ENCODE results near the gene LRRC9. TPM values are rescaled to one million over a fixed set of nuclear protein-coding genes. Genes with fewer than 3 reads are reported as not detected.
A peak's percentile ranks its signal among the peaks of the same experiment; 100 is the strongest.

LRRC9 gene
- total RNA-seq, 4 donors from 2014 or later: not detected

DNA sequence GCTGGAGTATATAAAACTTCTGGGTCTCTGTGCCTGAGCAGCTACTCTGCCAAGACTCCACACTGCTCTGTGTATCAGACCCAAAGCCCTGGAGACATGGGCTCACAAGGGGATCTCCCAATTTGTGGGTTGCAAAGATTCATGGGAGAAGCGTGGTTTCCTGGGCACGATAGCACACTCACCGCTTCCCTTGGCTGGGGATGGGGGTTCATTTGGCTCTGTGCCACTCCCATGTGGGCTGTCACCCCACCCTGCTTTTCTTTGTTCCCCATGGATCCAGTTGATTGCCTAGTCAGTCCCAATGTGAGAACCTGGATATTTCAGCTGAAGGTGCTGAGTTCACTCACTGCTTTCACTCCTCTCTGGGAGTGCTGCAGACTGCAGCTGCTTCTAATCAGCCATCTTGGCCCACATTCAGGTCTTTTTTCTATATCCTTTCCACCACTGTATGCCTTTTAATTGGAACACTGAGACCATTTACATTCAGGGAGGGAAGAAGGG is 131.8 kb downstream of the LRRC9 start:
- 63% methylated on average over 3 of the region's 3 CpGs; no CpG with 5 or more reads in 1 of the 2 donors for WGBS, 2 donors (ENCODE audit: low coverage in 1 of 2)
- H3K27ac ChIP-seq: no peak overlapping the region
- ATAC-seq: no peak

DNA sequence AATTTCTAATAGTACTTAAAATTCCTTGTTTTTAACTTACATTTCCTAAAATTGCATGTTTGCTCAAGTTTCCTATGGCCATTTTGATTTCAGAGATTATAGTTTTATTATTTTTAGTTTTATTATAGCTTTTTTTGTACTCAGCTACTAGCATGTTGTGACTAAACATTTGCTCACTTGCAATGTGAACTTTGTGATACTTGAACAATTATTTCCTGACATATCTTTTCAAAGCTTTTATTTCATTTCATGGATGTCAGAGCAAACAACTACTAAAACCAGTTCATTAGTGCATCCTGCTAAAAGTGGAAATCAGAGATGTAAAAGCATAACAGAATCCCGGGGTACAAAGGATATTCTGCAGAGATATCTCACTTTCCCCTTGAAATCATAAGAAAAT is 138.1 kb downstream of the LRRC9 start:
- ATAC-seq: no peak
- no peak for TF ChIP-seq POLR2AphosphoS5 (IDR thresholded peaks at IDR 0.05)
- TF ChIP-seq EP300 (IDR thresholded peaks at IDR 0.05): no peak
- TF ChIP-seq, protein P1, sequence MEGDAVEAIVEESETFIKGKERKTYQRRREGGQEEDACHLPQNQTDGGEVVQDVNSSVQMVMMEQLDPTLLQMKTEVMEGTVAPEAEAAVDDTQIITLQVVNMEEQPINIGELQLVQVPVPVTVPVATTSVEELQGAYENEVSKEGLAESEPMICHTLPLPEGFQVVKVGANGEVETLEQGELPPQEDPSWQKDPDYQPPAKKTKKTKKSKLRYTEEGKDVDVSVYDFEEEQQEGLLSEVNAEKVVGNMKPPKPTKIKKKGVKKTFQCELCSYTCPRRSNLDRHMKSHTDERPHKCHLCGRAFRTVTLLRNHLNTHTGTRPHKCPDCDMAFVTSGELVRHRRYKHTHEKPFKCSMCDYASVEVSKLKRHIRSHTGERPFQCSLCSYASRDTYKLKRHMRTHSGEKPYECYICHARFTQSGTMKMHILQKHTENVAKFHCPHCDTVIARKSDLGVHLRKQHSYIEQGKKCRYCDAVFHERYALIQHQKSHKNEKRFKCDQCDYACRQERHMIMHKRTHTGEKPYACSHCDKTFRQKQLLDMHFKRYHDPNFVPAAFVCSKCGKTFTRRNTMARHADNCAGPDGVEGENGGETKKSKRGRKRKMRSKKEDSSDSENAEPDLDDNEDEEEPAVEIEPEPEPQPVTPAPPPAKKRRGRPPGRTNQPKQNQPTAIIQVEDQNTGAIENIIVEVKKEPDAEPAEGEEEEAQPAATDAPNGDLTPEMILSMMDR (IDR thresholded peaks at IDR 0.05): no peak
- no peak for TF ChIP-seq POLR2A (IDR thresholded peaks at IDR 0.05)
- Histone ChIP-seq H3K27ac (no peak overlapping the region), H3K4me3 (no peak overlapping the region), H3K27me3 (no peaks in the 10 kb centered on the region), H3K4me1 (no peaks in the 10 kb centered on the region), H3K36me3 (no peaks in the 10 kb centered on the region), H3K9me3 (no peaks in the 10 kb centered on the region)
- 69 to 100% methylated on average over 1 of the region's 1 CpG for WGBS, 2 donors (ENCODE audit: low coverage in 1 of 2)

More for the DNA sequence above, 131.8 kb downstream of the LRRC9 start:
- Histone ChIP-seq H3K9me3 (peaks cover 0 to 10% (median 0%) of the 10 kb centered on the region in 3 donors), H3K4me3 (peak overlapping the region in 1 of 2 donors; percentile 16), H3K27me3 (no peaks in the 10 kb centered on the region), H3K4me1 (no peaks in the 10 kb centered on the region), H3K36me3 (no peaks in the 10 kb centered on the region)
- TF ChIP-seq POLR2AphosphoS5 (IDR thresholded peaks at IDR 0.05): no peak
- TF ChIP-seq EP300 (IDR thresholded peaks at IDR 0.05): no peak
- TF ChIP-seq POLR2A (IDR thresholded peaks at IDR 0.05): no peak
- TF ChIP-seq, protein P1 (IDR thresholded peaks at IDR 0.05): no peak

DNA sequence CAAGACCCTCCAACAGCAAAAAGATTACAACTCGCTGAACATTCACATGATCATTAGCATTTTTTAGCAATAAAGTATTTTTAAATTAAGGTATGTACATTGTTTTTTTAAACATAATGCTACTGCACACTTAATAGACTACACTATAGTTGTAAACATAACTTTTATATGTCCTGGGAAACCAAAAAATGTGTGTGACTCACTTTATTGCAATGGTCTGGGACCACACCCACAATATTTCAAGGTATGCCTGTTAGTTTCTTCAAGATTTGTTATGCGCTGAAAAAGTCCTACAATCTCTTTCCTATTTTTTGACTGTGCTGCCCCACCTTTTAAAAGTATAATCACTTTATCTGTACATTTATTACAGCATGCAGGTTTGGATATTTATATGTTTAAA is 141.4 kb downstream of the LRRC9 start:
- H3K27me3 ChIP-seq: no peaks in the 10 kb centered on the region
- no peak for TF ChIP-seq EP300 (IDR thresholded peaks at IDR 0.05)
- no peak for TF ChIP-seq POLR2AphosphoS5 (IDR thresholded peaks at IDR 0.05)
- TF ChIP-seq, protein P1 (IDR thresholded peaks at IDR 0.05): no peak
- TF ChIP-seq POLR2A (IDR thresholded peaks at IDR 0.05): no peak
- 77 to 86% methylated on average over 2 of the region's 2 CpGs for WGBS, 2 donors (ENCODE audit: low coverage in 1 of 2)

DNA sequence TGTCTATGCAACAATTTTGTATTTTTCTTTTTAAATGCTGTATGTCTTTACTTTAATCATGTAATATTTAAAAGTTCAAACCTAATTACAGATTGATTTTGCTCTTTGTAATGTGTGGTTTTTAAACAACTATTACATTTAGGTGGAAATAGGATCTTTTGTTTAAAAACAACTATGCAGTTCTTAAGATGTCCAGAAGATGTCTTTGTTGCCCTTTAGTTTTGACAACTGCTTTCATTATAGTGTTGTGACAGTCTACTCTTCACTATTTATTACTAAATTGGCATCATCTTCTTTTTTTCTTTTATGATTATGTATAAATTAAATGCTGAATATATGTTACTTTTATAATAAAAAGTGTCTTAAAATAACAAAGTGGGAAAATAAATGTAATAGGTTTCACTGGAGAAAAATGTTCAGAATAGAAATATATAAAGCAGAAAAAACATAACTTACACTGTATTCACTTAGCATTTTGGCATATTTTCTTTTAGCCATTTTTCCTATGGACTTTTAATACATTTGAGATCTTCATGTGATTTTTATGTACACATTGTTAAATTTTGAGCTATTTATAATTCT is 144.6 kb downstream of the LRRC9 start:
- no peaks in the 10 kb centered on the region for H3K36me3 ChIP-seq
- no peak overlapping the region for H3K27ac ChIP-seq
- H3K9me3 ChIP-seq: no peaks in the 10 kb centered on the region
- TF ChIP-seq POLR2AphosphoS5 (IDR thresholded peaks at IDR 0.05) (no peak), EP300 (IDR thresholded peaks at IDR 0.05) (no peak), POLR2A (IDR thresholded peaks at IDR 0.05) (no peak)
- TF ChIP-seq, protein P1 (IDR thresholded peaks at IDR 0.05): peak; percentile 40 to 55 (median 53)
- no peak overlapping the region for H3K4me3 ChIP-seq
- H3K4me1 ChIP-seq: no peaks in the 10 kb centered on the region
- no peak for ATAC-seq
- H3K27me3 ChIP-seq: no peaks in the 10 kb centered on the region

More for the DNA sequence above, 141.4 kb downstream of the LRRC9 start:
- Histone ChIP-seq H3K27ac (no peak overlapping the region), H3K9me3 (no peaks in the 10 kb centered on the region), H3K4me1 (no peaks in the 10 kb centered on the region), H3K4me3 (no peak overlapping the region), H3K36me3 (no peaks in the 10 kb centered on the region)
- no peak for ATAC-seq

DNA sequence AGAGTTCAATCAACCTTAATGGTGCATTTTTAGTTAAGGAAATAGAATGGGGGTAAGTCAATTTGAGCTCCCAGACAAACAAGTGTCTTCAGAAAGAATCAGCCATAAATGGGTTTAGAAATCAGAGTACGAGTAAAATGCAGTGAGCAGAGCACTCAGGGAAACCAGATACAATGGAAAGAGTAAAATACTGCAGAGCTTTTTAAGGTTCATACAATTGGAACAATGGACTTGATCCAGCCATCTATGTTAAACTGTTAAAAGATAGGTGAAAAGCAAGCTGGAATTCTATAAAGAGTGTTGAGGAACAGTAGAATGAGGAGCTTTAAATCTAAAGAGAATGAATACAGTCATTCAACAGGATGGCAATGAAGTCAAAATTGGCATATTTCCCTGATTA is 147.9 kb downstream of the LRRC9 start:
- no peak overlapping the region for H3K4me3 ChIP-seq
- H3K36me3 ChIP-seq: no peaks in the 10 kb centered on the region
- no peaks in the 10 kb centered on the region for H3K27me3 ChIP-seq
- WGBS, 2 donors (ENCODE audit: low coverage in 1 of 2): 83 to 92% methylated on average over 1 of the region's 1 CpG
- H3K4me1 ChIP-seq: no peaks in the 10 kb centered on the region
- no peaks in the 10 kb centered on the region for H3K9me3 ChIP-seq
- TF ChIP-seq EP300 (IDR thresholded peaks at IDR 0.05) (no peak), POLR2A (IDR thresholded peaks at IDR 0.05) (no peak), POLR2AphosphoS5 (IDR thresholded peaks at IDR 0.05) (no peak)
- TF ChIP-seq, protein P1 (IDR thresholded peaks at IDR 0.05): no peak
- ATAC-seq: no peak
- no peak overlapping the region for H3K27ac ChIP-seq

Data from gastroesophageal sphincter (tissue), 4 donors.